ENCODE data around the gene UBE2I.

DNA sequence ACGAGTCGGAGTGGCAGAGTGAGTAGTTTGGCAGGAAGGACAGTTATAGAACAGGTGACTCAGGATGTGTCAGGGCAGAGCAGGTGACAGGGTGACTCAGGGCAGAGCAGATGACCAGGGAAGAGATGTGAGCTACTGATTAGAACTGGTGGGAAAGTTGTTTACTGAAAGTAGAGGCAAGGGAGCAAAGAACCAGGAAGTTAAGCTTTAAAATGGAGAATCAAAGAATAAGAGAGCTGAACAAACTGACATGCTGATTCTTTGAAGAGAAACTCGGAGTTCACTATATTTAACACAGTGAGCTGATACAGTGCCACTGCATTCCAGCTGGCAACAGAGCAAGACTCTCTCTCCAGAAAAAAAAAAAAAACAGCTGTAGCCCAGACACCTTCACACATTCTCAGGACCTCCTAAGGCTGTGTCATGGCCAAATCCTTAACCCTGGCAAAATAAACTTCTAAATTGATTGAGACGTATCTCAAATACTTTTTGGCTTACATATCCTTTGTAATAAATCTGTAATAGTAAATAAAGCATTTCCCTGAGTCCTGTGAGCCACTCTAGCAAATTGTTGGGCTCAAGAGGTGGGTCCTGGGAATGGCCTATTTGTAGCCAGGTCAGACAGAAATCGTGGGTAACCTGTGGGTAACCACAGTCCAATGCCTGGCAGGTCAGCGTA, 12.3 kb upstream of the UBE2I start:
- TF ChIP-seq POLR2A (IDR thresholded peaks at IDR 0.05), result no peak
- TF ChIP-seq, protein P1, sequence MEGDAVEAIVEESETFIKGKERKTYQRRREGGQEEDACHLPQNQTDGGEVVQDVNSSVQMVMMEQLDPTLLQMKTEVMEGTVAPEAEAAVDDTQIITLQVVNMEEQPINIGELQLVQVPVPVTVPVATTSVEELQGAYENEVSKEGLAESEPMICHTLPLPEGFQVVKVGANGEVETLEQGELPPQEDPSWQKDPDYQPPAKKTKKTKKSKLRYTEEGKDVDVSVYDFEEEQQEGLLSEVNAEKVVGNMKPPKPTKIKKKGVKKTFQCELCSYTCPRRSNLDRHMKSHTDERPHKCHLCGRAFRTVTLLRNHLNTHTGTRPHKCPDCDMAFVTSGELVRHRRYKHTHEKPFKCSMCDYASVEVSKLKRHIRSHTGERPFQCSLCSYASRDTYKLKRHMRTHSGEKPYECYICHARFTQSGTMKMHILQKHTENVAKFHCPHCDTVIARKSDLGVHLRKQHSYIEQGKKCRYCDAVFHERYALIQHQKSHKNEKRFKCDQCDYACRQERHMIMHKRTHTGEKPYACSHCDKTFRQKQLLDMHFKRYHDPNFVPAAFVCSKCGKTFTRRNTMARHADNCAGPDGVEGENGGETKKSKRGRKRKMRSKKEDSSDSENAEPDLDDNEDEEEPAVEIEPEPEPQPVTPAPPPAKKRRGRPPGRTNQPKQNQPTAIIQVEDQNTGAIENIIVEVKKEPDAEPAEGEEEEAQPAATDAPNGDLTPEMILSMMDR (IDR thresholded peaks at IDR 0.05), result no peak
